ENCODE measurements around the gene RBMS2.
A peak's percentile ranks its signal among the peaks of the same experiment; 100 is the strongest.
"Not testable (repeated sequence)": the region's sequence is repeated elsewhere in the genome, so short reads cannot be mapped to it uniquely, and the experiment has no call there.

RBMS2 gene

GRCh38 chr12:56521590-56522371 is at the start of gene RBMS2:
Gene RBMS2, plus strand, starts transcription at chr12:56521820. Its CDS starts 204 bp downstream, at chr12:56522024.
- no peak for DNase-seq (ENCODE audit: low read depth in 3 of 3, low spot score in 1 of 3)

- no peak for DNase-seq (ENCODE audit: low read depth in 3 of 3, low spot score in 1 of 3)
Observed at GRCh38 chr12:56474389-56474788, 47.2 kb upstream of the RBMS2 start.

GRCh38 chr12:56476143-56476542 is 45.5 kb upstream of the RBMS2 start:
- DNase-seq (ENCODE audit: low read depth in 3 of 3, low spot score in 1 of 3) = no peak

GRCh38 chr12:56476972-56477432 is 44.6 kb upstream of the RBMS2 start:
- DNase-seq (ENCODE audit: low read depth in 3 of 3, low spot score in 1 of 3) = no peak

- no peak for DNase-seq (ENCODE audit: low read depth in 3 of 3, low spot score in 1 of 3)
Observed at GRCh38 chr12:56477521-56478225, 43.9 kb upstream of the RBMS2 start.

- DNase-seq (ENCODE audit: low read depth in 3 of 3, low spot score in 1 of 3) = no peak
Observed at GRCh38 chr12:56479625-56480024, 42.0 kb upstream of the RBMS2 start.

- no peak for DNase-seq (ENCODE audit: low read depth in 3 of 3, low spot score in 1 of 3)
Observed at GRCh38 chr12:56484566-56484965, 37.1 kb upstream of the RBMS2 start.

GRCh38 chr12:56486694-56487093 is 34.9 kb upstream of the RBMS2 start:
- DNase-seq (ENCODE audit: low read depth in 3 of 3, low spot score in 1 of 3) = no peak

- no peak for DNase-seq (ENCODE audit: low read depth in 3 of 3, low spot score in 1 of 3)
Observed at GRCh38 chr12:56487448-56488040, 34.1 kb upstream of the RBMS2 start.

- DNase-seq (ENCODE audit: low read depth in 3 of 3, low spot score in 1 of 3) = peak; percentile 37 to 56 (median 43)
Observed at GRCh38 chr12:56488041-56488955, 33.3 kb upstream of the RBMS2 start, which contains the start of gene GLS2. Gene GLS2, minus strand, starts transcription at chr12:56488161. Its CDS starts 43 bp downstream, at chr12:56488118.

- no peak for DNase-seq (ENCODE audit: low read depth in 3 of 3, low spot score in 1 of 3)
Observed at GRCh38 chr12:56490360-56490759, 31.3 kb upstream of the RBMS2 start.

- DNase-seq (ENCODE audit: low read depth in 3 of 3, low spot score in 1 of 3) = not testable (repeated sequence)
Observed at GRCh38 chr12:56493409-56494105, 28.1 kb upstream of the RBMS2 start.

GRCh38 chr12:56494106-56494415 is 27.6 kb upstream of the RBMS2 start:
- not testable (repeated sequence) for DNase-seq (ENCODE audit: low read depth in 3 of 3, low spot score in 1 of 3)

GRCh38 chr12:56494481-56494880 is 27.1 kb upstream of the RBMS2 start:
- DNase-seq (ENCODE audit: low read depth in 3 of 3, low spot score in 1 of 3) = not testable (repeated sequence)

- DNase-seq (ENCODE audit: low read depth in 3 of 3, low spot score in 1 of 3) = peak in 2 of 3 donors; percentile 38 to 55
Observed at GRCh38 chr12:56496704-56497103, 24.9 kb upstream of the RBMS2 start.

- DNase-seq (ENCODE audit: low read depth in 3 of 3, low spot score in 1 of 3) = not testable (repeated sequence)
Observed at GRCh38 chr12:56498126-56498902, 23.3 kb upstream of the RBMS2 start.

- DNase-seq (ENCODE audit: low read depth in 3 of 3, low spot score in 1 of 3) = not testable (repeated sequence)
Observed at GRCh38 chr12:56499452-56499851, 22.2 kb upstream of the RBMS2 start.

GRCh38 chr12:56499879-56500278 is 21.7 kb upstream of the RBMS2 start:
- not testable (repeated sequence) for DNase-seq (ENCODE audit: low read depth in 3 of 3, low spot score in 1 of 3)

- no peak for DNase-seq (ENCODE audit: low read depth in 3 of 3, low spot score in 1 of 3)
Observed at GRCh38 chr12:56510786-56511185, 10.8 kb upstream of the RBMS2 start.

GRCh38 chr12:56514014-56514318 is 7.7 kb upstream of the RBMS2 start:
- not testable (repeated sequence) for DNase-seq (ENCODE audit: low read depth in 3 of 3, low spot score in 1 of 3)

All from stimulated activated CD4-positive, alpha-beta T cell treated with anti-CD3 and anti-CD28 coated beads, TNF-alpha, amount 100 ng/mL, for 1 hour (primary cell).